Ascending aorta (tissue), 2 donors: Measurements from ENCODE around the gene WDR70. TPM values are rescaled to one million over a fixed set of nuclear protein-coding genes. Genes with fewer than 3 reads are reported as not detected.

Source experiments
- DNase-seq, 2 donors: peaks; one replicate each; pipeline ENCODE4 v3.0.0-alpha.2; 2019; ENCODE audit warnings: low spot score in 2 of 2
- H3K27ac ChIP-seq, 2 donors: fragments of 200-600 bp; sonication (generic); one replicate each; pipeline ENCODE4 v1.5.1; 2016 to 2017; ENCODE audit warnings: mild to moderate bottlenecking in 1 of 2
- H3K27me3 ChIP-seq: fragments of 200-600 bp; sonication (generic); one replicate; pipeline ENCODE4 v1.5.1; 2017
- H3K36me3 ChIP-seq, 2 donors: fragments of 200-600 bp; sonication (generic); one replicate each; pipeline ENCODE4 v1.5.1; 2016
- H3K4me1 ChIP-seq, 2 donors: fragments of 200-600 bp; sonication (generic); one replicate each; pipeline ENCODE4 v1.5.1; 2016 to 2017; ENCODE audit warnings: mild to moderate bottlenecking in 1 of 2
- H3K4me3 ChIP-seq, 2 donors: fragments of 200-600 bp; sonication (generic); one replicate each; pipeline ENCODE4 v1.5.1; 2016 to 2017; ENCODE audit warnings: mild to moderate bottlenecking in 1 of 2
- H3K9me3 ChIP-seq, 2 donors: fragments of 200-600 bp; sonication (generic); one replicate each; pipeline ENCODE4 v1.5.1; 2016
- intact Hi-C: fragments of 100-400 bp; cut with DNase I; formaldehyde crosslinking; loops from one replicate; pipeline ENCODE4 v1.15.1; 2023
- total RNA-seq: library from RNA; depleted of rRNA; stranded (reverse); fragments of >200 nt; gene quantifications from one replicate; pipeline ENCODE4 v1.1.0, GENCODE V29; 2016
- TF ChIP-seq, protein P1 (sequence below), 3 experiments: fragments of 200-600 bp in 2 of 3; fragments of 450-650 bp in 1 of 3; sonication (generic) in 2 of 3; IDR thresholded peaks; one replicate each; pipeline ENCODE4 v1.5.1; 2016 to 2019; ENCODE audit warnings: antibody characterized with exemption in 3 of 3, mild to moderate bottlenecking in 1 of 3, moderate library complexity in 1 of 3

Gene WDR70
- total RNA-seq, 1 donor from 2014 or later: 8.7 TPM

DNA sequence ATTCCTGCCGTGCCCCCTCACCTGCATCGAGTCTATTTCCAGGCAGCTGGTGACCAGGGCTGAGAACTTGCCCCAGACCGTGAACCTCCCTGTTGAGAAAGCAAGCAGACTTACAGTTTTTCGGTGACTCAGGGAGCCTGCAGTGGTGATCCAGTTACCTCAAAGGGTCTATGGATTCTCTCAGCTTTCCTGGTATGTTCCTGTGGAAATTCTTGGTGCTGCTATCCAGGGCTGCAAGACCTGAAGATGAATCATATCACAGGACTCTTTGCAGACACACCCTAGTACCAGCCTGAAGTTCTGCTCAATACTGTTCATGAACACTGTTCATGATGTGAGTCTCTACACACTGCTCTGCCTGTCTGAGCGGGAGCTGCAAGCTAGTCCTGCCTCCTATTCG, 154.7 kb downstream of the WDR70 start:
- Histone ChIP-seq H3K9me3 (peaks cover 0 to 8% of the 10 kb centered on the region in 2 donors), H3K27ac (no peak overlapping the region), H3K4me3 (no peak overlapping the region), H3K27me3 (no peaks in the 10 kb centered on the region), H3K4me1 (no peaks in the 10 kb centered on the region), H3K36me3 (peaks cover 0 to 3% of the 10 kb centered on the region in 2 donors)
- intact Hi-C loops: no loop called here
- TF ChIP-seq, protein P1, sequence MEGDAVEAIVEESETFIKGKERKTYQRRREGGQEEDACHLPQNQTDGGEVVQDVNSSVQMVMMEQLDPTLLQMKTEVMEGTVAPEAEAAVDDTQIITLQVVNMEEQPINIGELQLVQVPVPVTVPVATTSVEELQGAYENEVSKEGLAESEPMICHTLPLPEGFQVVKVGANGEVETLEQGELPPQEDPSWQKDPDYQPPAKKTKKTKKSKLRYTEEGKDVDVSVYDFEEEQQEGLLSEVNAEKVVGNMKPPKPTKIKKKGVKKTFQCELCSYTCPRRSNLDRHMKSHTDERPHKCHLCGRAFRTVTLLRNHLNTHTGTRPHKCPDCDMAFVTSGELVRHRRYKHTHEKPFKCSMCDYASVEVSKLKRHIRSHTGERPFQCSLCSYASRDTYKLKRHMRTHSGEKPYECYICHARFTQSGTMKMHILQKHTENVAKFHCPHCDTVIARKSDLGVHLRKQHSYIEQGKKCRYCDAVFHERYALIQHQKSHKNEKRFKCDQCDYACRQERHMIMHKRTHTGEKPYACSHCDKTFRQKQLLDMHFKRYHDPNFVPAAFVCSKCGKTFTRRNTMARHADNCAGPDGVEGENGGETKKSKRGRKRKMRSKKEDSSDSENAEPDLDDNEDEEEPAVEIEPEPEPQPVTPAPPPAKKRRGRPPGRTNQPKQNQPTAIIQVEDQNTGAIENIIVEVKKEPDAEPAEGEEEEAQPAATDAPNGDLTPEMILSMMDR (IDR thresholded peaks at IDR 0.05): no peak
- no peak for DNase-seq

DNA sequence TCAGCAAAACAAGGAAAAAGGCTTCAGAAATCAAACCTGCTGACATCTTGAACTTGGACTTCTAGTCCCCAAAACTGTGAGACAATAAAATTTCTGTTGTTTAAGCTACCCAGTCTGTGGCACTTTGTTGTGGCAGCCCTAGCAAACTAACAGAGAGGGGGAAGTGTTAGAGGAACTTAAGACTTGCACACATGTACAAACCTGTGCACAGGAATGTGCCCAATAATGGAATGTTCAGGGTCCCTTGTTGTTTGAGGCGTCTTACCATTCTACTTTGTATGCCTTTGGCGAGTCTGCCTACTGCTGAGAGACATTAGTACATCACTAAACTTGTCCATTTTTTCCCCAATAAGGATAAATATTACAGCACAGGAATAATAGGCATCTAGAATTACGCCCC, 160.3 kb downstream of the WDR70 start:
- Histone ChIP-seq H3K4me1 (no peaks in the 10 kb centered on the region), H3K36me3 (no peaks in the 10 kb centered on the region), H3K27ac (no peak overlapping the region), H3K27me3 (no peaks in the 10 kb centered on the region), H3K9me3 (no peaks in the 10 kb centered on the region), H3K4me3 (no peak overlapping the region)
- intact Hi-C loops: no loop called here
- no peak for DNase-seq
- TF ChIP-seq, protein P1 (IDR thresholded peaks at IDR 0.05): no peak

DNA sequence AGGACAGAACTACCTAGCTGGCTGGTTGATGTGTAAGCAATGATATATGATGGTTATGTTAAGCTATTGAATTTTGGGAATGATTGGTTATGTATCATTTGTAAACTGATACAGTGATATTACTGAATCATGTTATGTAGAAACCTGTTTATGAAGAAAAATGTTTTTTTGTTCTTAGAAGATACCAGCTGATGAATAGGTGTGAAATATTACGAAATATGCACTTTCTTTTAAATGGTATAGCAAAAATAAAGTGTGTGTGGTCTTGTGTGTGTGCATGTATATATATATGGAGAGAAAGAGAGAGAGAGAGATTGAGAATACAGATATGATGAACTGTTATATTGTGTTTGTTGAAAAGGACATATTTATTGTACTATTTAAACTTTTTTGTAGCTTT, 164.1 kb downstream of the WDR70 start:
- no peaks in the 10 kb centered on the region for H3K36me3 ChIP-seq

DNA sequence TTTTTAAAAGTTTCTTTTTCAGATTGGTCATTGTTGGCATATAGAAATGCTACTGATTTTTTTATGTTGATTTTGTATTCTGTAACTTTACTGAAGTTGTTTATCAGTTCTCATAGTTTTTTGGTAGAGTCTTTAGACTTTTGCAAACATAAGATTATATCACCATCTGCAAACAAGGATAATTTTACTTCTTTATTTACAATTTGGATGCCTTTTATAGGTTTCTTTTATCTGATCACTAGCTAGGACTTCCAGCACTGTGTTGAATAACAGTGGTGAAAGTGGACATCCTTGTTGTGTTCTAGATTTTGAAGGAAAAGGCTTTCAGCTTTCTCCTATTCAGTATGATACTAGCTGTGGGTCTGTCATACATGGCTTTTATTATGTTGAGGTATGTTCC, 170.3 kb downstream of the WDR70 start:
- TF ChIP-seq, protein P1 (IDR thresholded peaks at IDR 0.05): no peak

More for the DNA sequence above, 164.1 kb downstream of the WDR70 start:
- Histone ChIP-seq H3K9me3 (no peaks in the 10 kb centered on the region), H3K4me3 (no peak overlapping the region), H3K4me1 (no peaks in the 10 kb centered on the region), H3K27ac (no peak overlapping the region), H3K27me3 (no peaks in the 10 kb centered on the region)
- TF ChIP-seq, protein P1 (IDR thresholded peaks at IDR 0.05): no peak
- no peak for DNase-seq
- intact Hi-C loops: no loop called here

DNA sequence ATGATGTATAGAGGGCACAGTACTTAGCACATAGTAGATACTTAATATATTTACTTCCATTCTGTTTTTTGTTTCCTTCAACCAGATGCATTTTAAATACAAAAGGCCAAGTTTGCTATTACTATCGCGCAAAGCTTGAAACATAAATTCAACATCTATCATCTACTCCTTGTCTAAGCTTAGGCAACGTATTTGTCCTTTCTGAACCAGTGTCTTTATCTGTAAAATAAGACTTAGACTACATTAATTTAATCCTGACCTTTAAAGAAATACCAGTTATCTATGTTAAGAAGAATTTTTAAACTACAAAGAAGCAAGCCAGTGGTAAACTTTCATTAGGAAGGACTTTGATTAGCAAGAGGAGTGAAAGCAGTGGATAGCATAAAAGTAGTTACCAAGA, 173.0 kb downstream of the WDR70 start:
- no peak for DNase-seq
- TF ChIP-seq, protein P1 (IDR thresholded peaks at IDR 0.05): no peak
- H3K4me3 ChIP-seq: no peak overlapping the region
- H3K27me3 ChIP-seq: no peaks in the 10 kb centered on the region
- intact Hi-C loops: no loop called here
- no peak overlapping the region for H3K27ac ChIP-seq
- peaks cover 0 to 6% of the 10 kb centered on the region in 2 donors for H3K9me3 ChIP-seq
- no peaks in the 10 kb centered on the region for H3K4me1 ChIP-seq
- H3K36me3 ChIP-seq: no peaks in the 10 kb centered on the region

More for the DNA sequence above, 170.3 kb downstream of the WDR70 start:
- Histone ChIP-seq H3K4me3 (no peak overlapping the region), H3K9me3 (peaks cover 0 to 5% of the 10 kb centered on the region in 2 donors), H3K4me1 (no peaks in the 10 kb centered on the region), H3K27me3 (no peaks in the 10 kb centered on the region), H3K36me3 (no peaks in the 10 kb centered on the region), H3K27ac (no peak overlapping the region)
- no peak for DNase-seq
- intact Hi-C loops: no loop called here
